ENCODE results near the gene RSPH3.
"Not testable (repeated sequence)": the region's sequence is repeated elsewhere in the genome, so short reads cannot be mapped to it uniquely, and the experiment has no call there.

The RSPH3 gene

DNA sequence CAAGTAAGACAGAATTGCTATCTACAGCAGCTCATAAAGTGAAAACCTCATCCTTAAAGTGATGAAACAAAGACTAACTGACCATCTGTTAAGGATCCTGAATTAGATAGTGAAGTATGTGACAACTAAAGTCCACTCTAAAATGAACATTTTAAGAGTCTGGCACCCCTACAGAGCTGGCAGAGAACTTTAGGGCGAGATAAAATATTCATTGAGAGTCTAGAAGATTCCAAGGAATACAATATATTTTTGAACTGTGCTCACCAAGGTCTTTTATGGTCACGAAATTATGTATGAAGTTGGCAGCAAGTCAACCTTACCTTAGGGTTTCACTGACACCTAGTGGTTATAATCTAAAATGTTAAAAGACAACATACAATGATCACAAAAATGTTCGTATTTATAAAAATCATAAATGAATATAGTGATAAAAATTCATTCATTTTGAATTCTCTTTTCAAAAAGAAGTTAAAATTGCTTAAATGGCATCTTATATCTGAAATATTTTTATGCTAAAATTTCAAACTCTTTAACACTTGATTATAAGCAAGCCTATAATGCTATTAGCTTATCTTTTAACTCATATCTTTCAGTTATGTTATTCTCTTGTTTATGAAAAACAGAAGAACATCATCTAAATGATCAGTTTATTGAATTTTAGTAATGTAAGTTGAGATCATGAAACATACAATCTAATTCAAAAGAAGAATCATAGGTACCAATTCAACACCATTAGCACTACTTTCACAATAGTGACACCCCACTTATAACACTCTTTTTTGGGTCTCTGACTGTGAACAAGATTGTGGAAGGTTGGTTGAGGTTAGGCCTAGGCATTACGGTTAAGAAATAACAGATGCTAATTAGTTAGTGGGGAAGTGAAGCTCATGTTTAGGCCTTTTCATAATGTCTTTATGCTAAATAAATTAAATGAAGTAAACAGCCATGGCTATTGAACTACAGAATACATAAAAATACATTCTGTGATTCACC is 27.5 kb downstream of the RSPH3 start:
- DNase-seq (ENCODE audit: low read depth, low spot score): no peak

DNA sequence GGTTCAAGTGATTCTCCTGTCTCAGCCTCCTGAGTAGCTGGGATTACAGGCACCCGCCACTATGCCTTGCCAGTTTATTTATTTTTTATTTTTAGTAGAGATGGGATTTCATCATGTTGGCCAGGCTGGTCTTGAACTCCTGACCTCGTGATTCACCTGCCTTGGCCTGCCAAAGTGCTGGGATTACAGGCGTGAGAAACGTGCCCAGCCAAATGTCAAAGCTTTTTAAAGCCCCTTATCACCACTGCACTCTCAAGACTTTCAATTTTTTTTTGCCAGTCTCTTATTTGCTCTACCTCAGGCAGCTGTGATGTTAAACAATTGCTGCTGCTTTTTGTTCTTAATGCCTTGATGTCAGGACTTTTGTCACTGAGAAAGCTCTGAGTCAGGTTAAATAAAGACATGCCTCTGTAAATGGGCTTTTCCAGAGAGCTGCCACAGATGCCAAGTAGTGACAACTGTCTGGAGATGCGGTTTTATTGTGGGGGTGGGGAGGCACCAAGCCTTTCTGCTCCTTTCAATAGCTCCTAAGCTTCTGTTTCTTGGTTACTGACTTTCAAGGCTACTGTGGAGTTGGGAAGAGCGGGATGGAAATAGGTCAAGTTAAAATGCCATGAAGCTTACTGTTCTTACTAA is 29.2 kb downstream of the RSPH3 start:
- DNase-seq (ENCODE audit: low read depth, low spot score): no peak

GRCh38 chr6:158969148-158969547 is 30.9 kb downstream of the RSPH3 start:
- DNase-seq (ENCODE audit: low read depth, low spot score): no peak

GRCh38 chr6:158963020-158963808 is 36.8 kb downstream of the RSPH3 start:
- no peak for DNase-seq (ENCODE audit: low read depth, low spot score)

GRCh38 chr6:158962371-158962770 is 37.6 kb downstream of the RSPH3 start:
- no peak for DNase-seq (ENCODE audit: low read depth, low spot score)

DNA sequence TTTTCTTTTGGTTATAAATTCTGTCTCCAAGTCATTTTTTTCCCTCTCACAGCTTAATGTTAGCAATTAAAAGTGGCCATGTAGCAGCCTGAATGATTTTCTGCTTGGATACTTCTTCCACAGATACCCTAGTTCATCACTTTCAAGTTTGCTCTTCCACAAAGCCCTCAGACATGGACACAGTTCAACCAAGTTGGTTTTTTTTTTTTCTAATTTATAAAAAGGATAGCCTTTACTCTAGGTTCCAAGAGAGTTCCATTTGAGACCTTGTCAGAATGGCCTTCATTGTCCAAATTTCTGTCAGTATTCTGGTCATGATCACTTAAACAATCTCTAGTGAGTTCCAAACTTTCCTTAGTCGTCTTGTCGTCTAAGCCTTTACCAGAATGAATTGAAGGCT is 40.0 kb downstream of the RSPH3 start:
- DNase-seq (ENCODE audit: low read depth, low spot score): no peak

DNA sequence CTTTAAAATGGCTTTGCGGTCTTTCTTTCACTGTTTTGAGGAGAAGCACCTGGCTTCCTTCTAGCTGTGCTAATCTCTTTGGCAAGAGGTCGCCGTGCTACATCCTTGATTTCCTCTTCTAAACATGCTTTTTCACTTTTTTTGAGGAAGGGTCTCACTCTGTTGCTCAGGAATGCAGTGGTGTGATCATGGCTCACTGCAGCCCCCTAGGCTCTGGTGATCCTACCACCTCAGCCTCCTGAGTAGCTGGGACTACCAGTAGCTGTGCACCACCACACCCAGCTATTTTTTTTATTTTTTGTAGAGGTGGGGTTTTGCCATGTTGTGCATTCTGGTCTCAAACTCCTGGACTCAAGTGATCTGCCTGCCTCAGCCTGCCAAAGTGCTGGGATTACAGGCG is 40.5 kb downstream of the RSPH3 start:
- no peak for DNase-seq (ENCODE audit: low read depth, low spot score)

DNA sequence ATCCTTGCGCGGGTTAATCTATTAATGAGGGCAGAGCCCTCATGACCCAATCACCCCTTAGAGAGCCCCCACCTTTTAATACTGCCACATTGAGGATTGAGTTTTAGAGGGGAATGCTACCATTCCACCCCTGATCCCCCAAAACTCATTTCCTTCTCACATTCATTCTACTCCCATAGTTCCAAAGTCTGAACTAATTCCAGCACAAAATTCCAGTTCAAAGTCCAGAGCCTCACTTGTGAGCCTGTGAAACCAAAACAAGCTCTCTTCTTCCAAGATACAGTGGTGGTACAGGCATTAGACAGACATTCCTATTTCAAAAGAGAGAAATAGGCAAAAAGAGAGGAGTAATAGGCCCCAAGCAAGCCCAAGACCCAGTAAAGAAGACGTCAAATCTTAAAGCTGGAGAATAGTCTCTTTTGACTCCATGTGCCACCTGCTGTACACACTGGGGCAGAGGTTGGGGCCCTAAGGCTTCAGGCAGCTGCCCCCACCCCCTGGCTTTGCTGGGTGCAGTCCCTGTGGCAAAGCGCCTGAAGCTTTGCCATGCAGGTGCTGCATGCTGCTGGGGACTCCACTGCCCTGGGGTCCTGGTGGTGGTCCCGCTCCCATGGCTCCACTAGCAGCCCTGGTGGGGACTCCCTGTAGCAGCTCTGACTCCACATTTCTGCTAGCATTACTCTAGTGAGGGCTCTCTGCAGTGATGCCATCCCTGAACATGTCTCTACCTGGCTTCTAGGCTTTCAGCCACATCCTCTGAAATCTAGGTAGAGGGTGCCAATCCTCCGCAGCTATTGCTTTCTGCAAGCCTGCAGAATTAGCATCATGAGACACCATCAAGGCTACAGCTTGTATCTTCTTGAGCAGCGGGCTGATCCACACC is 41.3 kb downstream of the RSPH3 start:
- no peak for DNase-seq (ENCODE audit: low read depth, low spot score)

DNA sequence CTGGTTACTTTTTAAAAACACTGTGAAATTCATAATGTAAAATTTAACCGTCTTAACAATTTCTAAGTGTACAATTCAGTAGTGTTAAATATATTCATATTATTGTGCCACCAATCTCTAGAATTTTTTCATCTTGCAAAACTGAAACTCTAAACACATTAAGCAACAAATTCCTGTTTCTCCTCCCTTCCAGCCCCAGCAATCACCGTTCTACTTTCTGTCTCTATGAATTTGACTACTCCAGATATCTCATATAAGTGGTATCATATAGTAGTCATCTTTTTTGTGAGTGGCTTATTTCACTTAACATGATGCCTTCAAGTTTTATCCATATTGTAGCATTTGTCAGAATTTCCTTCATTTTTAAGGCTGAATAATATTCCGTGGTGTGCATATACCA is 44.7 kb downstream of the RSPH3 start:
- DNase-seq (ENCODE audit: low read depth, low spot score): no peak

DNA sequence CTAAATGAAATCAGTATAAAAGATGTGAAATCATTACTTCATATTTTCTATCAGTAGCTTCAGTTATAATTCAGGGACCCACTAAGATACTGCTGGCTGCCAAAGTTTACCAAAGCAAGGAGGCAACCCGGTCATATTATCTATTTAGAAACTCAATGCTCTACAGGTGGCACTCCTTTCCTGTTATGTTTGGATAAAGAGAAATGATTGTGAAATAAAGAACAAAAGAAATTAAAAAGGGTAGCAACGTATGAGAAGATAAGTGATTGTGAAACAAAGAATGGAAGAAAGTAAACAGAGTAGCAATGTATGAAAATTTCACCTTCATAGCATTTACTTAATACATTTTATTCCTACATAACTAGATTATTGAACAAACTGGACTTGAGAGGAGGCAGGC is 45.2 kb downstream of the RSPH3 start:
- DNase-seq (ENCODE audit: low read depth, low spot score): no peak

GRCh38 chr6:158952011-158952410 is 48.0 kb downstream of the RSPH3 start:
- not testable (repeated sequence) for DNase-seq (ENCODE audit: low read depth, low spot score)

DNA sequence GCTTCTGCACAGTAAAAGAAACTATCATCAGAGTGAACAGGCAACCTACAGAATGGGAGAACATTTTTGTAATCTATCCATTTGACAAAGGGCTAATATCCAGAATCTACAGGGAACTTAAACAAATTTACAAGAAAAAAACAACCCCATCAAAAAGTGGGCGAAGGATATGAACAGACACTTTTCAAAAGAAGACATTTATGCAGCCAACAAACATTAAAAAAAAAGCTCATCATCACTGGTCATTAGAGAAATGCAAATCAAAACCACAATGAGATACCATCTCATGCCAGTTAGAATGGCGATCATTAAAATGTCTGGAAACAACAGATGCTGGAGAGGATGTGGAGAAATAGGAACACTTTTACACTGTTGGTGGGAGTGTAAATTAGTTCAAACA is 48.4 kb downstream of the RSPH3 start:
- DNase-seq (ENCODE audit: low read depth, low spot score): not testable (repeated sequence)

DNA sequence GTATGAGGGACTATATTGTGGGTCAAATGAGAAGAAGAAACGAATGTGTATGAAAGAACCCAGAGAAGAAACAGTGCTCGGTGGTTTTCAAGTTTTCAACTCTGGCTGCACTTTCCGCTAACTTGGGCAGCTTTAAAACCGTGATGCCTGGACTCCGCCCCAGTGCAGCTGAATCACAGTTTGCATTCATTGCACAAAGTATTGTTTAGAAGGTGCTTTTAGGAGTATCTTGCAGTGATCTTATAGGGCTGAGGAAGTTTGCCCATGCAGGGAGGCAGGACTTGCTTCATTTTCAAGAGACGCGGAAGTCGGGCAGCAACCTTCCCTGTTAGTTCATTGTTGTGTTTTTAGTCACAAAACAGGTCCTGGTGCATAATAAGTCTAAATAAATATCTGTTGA is 52.7 kb downstream of the RSPH3 start:
- no peak for DNase-seq (ENCODE audit: low read depth, low spot score)

GRCh38 chr6:158943380-158944032 is 56.5 kb downstream of the RSPH3 start:
- no peak for DNase-seq (ENCODE audit: low read depth, low spot score)

DNA sequence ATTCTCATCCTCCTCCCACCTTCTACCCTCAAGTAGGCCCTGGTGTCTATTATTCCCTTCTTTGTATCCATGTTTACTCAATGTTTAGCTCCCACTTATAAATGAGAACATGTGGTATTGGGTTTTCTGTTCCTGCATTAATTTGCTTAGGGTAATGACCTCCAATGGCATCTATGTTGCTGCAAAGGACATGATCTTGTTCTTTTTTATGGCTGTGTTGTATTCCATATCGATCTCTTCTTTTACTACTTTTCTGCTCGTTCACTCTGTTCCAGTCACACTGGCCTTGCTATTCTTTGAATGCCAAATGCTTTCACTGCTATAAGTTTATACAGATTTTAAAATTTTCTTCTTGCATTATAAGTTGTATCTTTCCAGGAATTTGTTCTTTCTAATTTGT is 57.7 kb downstream of the RSPH3 start:
- no peak for DNase-seq (ENCODE audit: low read depth, low spot score)

GRCh38 chr6:158941246-158941645 is 58.8 kb downstream of the RSPH3 start:
- no peak for DNase-seq (ENCODE audit: low read depth, low spot score)

GRCh38 chr6:158939255-158940159 is 60.5 kb downstream of the RSPH3 start:
- no peak for DNase-seq (ENCODE audit: low read depth, low spot score)

- DNase-seq (ENCODE audit: low read depth, low spot score): no peak
These were observed 61.2 kb downstream of the RSPH3 start for GRCh38 chr6:158938811-158939254.

- no peak for DNase-seq (ENCODE audit: low read depth, low spot score)
These were observed 61.8 kb downstream of the RSPH3 start for GRCh38 chr6:158938220-158938619.

- DNase-seq (ENCODE audit: low read depth, low spot score): no peak
These were observed 65.8 kb downstream of the RSPH3 start for GRCh38 chr6:158934157-158934556.
